ENCODE results near the gene TAS1R2.

Gene TAS1R2

DNA sequence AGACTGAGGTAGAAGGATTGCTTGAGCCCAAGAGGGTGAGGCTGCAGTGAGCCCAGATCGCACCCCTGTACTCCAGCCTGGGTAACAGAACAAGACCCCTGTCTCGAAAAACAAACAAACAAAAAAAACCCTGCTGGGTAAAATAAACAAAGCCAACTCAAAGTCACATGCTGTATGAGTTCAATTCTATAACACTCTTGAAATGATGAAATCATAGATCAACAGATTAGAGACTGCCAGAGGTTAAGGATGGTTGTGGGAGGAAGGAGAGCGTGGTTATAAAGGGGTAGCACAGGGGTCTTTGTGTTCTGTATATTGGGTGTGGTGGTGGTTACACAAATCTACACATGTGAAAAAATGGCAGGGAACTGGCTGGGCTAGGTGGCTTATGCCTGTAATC lies 62.5 kb downstream of the TAS1R2 start:
- DNase-seq: no peak

DNA sequence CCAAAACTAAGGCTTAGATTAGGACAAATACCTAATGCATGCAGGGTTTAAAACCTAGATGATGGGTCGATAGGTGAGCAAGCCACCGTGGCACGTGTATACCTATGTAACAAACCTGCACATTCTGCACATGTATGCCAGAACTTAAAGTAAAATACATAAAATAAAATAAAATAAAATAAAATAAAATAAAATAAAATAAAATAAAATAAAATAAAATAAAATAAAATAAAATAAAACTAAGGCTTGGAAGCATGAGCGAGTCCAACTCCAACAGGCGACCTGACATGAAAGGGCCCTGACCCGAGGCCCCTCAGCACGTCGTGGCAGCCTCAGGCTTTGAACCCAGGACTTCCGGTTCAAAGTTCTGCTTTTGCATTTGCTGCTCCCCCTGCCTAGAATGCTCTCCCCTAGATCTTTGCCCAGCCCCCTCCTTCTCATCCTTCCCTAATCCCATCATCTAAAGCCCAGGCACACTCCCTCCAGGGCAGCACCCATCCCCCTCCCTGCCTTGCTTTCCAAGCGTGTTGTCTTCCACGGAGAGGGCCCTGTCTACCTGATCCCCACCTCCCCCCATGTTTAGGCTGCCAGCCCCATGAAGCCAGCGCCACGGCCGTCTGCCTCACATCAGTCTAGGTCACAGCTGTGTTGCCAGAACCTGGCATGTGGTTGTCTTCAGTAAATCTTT lies 64.3 kb downstream of the TAS1R2 start:
- no peak for DNase-seq

DNA sequence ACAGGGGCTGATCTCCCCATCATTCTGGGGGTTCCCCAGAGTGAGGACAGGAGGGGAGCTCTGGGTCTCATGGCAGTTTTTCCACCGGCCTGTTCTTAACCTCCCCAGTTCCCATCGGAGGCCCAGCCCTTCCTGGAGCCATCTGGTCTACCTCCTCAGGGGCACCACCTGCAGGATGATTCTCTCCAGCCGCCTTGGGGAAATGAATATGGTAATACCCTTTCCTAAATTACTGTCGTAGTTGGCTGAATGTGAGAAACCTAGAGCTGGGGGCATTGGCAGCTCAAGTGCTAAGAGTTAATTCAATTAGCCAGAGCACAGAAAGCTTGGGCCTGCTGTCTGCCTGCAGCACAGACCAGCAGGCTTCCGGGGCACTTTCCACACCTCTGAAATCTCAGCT lies 64.9 kb downstream of the TAS1R2 start:
- DNase-seq: no peak

DNA sequence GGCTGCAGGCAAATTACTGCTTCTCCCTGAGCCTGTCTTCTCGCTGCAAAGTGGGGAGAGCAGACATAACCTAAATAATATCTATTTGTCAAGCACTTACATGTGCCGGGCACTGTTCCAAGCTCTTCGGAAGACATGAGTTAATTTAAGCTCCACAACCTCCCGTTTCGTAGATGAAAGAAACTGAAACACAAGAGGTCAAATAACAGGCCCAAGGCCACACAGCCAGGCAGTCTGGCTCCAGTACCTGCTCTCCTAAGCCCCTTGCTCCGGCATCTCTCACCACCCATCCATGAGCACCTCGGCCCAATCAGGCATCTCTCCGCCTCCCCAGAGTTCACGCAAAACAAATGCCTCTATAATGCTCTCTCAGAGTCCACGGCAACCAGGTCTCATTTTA lies 65.4 kb downstream of the TAS1R2 start:
- DNase-seq: no peak

DNA sequence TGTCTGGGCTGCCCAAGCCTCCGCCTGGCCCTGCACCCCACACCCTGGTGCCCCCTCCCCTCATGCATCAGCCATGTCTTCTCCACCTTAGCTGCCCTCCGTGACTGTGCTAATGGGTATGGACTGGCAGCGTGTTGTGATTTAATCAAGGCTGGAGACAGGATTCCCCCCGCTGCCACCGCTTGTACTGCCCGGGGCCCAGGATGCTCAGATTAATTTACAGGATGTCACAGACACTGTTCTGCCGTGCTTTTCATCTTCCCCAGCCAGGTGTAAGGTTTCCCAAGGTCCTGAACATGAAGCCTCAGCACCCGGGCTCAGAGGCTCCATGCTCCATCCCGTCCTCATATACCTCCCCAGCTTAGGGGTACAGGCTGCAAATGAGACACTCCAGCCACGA lies 66.3 kb downstream of the TAS1R2 start:
- no peak for DNase-seq

DNA sequence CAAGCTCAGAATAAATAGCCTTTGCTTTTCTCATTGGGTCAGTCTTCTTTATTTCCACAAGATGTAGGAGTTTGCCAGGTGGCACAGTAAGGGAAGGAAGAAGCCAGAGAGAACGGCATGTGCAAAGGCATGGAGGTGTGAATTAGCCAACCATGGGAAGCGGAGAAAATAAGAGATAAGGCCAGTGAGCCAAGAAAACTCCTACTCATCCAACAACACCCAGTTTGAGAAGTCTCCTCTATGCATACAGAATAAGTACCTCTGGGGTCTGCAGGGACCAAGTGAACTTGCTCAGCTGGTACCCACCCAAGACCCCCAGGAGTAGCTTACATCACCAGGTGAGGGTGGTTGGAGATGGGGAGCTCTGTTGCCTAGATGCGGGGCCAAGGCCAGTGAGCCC lies 66.7 kb downstream of the TAS1R2 start:
- no peak for DNase-seq

Data from activated CD4-positive, alpha-beta T cell treated with anti-CD3 and anti-CD28 coated beads for 48 hours (primary cell).